Measurements from ENCODE around the gene RYR2. TPM values are rescaled to one million over a fixed set of nuclear protein-coding genes. Genes with fewer than 3 reads are reported as not detected.

RYR2 gene
- total and polyA plus RNA-seq, 9 of the 15 experiments (the other 6 are each of a cell fraction or from before 2014, with no cell fraction given), result 0.03 to 0.42 (median 0.14) TPM

DNA sequence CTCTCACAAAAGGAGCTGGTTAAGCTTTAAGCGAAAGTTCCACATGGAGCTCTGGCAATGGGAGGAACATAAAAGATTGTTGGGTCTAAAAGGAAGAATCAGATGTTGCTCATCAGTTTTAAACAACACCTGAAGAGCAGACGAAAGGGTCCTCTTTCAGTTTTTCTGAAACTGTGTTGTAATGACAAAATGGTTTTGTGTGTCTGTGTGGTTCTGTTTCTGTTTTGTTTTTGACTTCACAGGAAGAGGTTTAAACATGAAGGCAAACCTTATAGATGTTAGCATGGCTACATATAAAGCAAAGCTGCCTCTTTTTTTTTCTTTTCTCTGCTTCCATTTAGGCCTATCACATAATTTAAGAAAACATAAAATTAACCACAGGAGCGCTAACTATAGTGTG lies 712.6 kb downstream of the RYR2 start:
- H3K79me2 ChIP-seq (ENCODE audit: control insufficient read depth, insufficient read depth, low read length), result no peaks in the 10 kb centered on the region
- intact Hi-C loops (cut with micrococcal nuclease) (no loop called here), in situ Hi-C loops (cut with MboI) (no loop called here)
- BruUV-seq (replicated peaks), result no TSS peak
- H3K4me2 ChIP-seq (ENCODE audit: insufficient read depth, low read length), result no peak overlapping the region
- H3K9ac ChIP-seq (ENCODE audit: insufficient read depth in 1 of 2, low read depth in 2 of 2, low read length in 2 of 2), result no peak overlapping the region
- POLR2A ChIA-PET, result no interaction called here
- WGBS (ENCODE audit: insufficient coverage, low coverage, missing lambda C conversion rate), result 0% methylated on average over 3 of the region's 3 CpGs
- no peak for DNase-seq (ENCODE audit: extremely low read depth in 1 of 4, low spot score in 3 of 4)
- ATAC-seq, result no peak
- H3K4me3 ChIP-seq, result no peak overlapping the region
- H2AFZ ChIP-seq (ENCODE audit: low read depth, low read length), result no peak overlapping the region
- CTCF ChIA-PET (ENCODE audit: low intra/inter-chr PET ratio), result interaction anchor here (0.6 kb wide), 1 partner anchor 28 kb away, joined by 7 read pairs; no protein-coding TSS in a partner anchor
- no peaks in the 10 kb centered on the region for H4K20me1 ChIP-seq (replicated peaks; ENCODE audit: control insufficient read depth, insufficient read depth, low read length)
- H3K9me1 ChIP-seq (ENCODE audit: control insufficient read depth, insufficient read depth, low read length), result no peaks in the 10 kb centered on the region
- H3K27me3 ChIP-seq (ENCODE audit: control insufficient read depth in 2 of 2, insufficient read depth in 2 of 2, low read length in 2 of 2), result no peaks in the 10 kb centered on the region
- FAIRE-seq, result no peak
- H3K36me3 ChIP-seq (ENCODE audit: control insufficient read depth, insufficient read depth, low read length), result no peaks in the 10 kb centered on the region
- H3K27ac ChIP-seq (ENCODE audit: extremely low read depth, low read depth, low read length), result no peak overlapping the region
- no peaks in the 10 kb centered on the region for H3K4me1 ChIP-seq (replicated peaks in 1 of 2; ENCODE audit: control insufficient read depth in 2 of 2, insufficient read depth in 2 of 2, low read length in 2 of 2)
- no peaks in the 10 kb centered on the region; the same call in 1 of the 2 replicates for H3K9me3 ChIP-seq (replicated peaks; ENCODE audit: control insufficient read depth, insufficient read depth, low read depth, low read length)
- TF ChIP-seq, protein P1, sequence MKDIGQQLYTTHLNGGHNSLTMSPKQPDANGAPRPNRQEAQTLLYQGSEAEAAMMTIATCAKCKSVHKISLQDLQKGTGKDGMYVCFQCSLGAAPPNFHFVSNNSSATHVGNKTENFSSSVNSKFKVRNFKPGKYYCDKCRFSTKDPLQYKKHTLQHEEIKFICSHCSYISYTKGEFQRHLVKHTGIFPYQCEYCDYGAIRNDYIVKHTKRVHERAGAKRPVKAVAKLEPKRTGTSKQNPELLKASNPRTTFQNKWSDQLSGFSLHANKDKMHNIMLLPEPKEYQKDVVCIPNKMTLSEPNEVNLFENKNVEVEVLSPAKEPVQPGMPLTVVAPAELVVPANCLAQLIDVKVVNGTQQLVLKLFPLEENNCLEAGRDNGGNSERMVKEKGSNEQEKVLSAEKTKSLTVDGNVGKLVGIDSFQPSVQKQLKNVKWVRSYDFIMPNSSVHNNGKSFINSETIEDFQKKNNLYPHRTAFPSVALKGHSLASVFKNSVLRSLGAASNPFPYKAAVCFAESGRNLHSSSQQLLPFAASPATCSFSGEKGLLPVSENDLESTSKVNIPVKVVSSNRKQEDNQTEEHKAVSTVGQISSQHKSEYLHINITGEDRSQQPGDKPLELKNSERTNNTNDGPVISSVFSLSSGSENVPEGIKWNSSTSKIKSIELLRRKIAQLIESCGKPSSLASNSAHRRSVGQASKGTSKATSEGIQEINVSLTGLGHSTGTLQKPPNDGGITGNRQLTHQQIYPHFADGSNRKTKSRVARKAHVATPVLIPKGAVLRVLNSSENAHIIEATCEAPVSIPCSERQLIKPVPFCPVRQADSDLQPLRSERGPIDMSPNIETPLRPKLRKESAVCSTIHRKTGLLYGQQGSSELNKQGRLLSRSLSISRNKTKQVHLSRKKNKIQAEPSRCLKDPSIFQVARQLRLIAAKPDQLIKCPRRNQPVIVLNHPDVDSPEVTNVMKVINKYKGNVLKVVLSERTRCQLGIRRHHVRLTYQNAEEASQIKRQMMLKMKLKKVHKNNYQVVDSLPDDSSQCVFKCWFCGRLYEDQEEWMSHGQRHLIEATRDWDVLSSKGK (CRISPR knock-in tag; IDR thresholded peaks at IDR 0.05), result no peak
- no peak for TF ChIP-seq RAD21 (CRISPR knock-in tag; conservative IDR thresholded peaks at IDR 0.05 in 1 of 2, IDR thresholded peaks at IDR 0.05 in 1 of 2)
- TF ChIP-seq NONO (IDR thresholded peaks at IDR 0.05; ENCODE audit: low read depth in 2 of 2, low read length in 1 of 2), result no peak
- TF ChIP-seq NCOA2 (IDR thresholded peaks at IDR 0.05; ENCODE audit: partially characterized antibody in 2 of 2), result no peak
- TF ChIP-seq KLF16 (IDR thresholded peaks at IDR 0.05), result no peak
- TF ChIP-seq, protein P2, sequence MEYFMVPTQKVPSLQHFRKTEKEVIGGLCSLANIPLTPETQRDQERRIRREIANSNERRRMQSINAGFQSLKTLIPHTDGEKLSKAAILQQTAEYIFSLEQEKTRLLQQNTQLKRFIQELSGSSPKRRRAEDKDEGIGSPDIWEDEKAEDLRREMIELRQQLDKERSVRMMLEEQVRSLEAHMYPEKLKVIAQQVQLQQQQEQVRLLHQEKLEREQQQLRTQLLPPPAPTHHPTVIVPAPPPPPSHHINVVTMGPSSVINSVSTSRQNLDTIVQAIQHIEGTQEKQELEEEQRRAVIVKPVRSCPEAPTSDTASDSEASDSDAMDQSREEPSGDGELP (CRISPR knock-in tag; IDR thresholded peaks at IDR 0.05; ENCODE audit: borderline replicate concordance), result no peak
- TF ChIP-seq NBN (IDR thresholded peaks at IDR 0.05; ENCODE audit: low read depth), result no peak
- TF ChIP-seq PKNOX1 (IDR thresholded peaks at IDR 0.05), result no peak
- TF ChIP-seq ESRRA (IDR thresholded peaks at IDR 0.05; ENCODE audit: borderline replicate concordance, low read depth), result no peak
- no peak for TF ChIP-seq HDAC3 (IDR thresholded peaks at IDR 0.05; ENCODE audit: borderline replicate concordance, partially characterized antibody)
- no peak for TF ChIP-seq ZKSCAN3 (CRISPR knock-in tag; IDR thresholded peaks at IDR 0.05)
- TF ChIP-seq KLF1 (tag; IDR thresholded peaks at IDR 0.05), result no peak
- TF ChIP-seq XRCC5 (IDR thresholded peaks at IDR 0.05; ENCODE audit: low read depth, low read length), result no peak
- TF ChIP-seq, protein P3, sequence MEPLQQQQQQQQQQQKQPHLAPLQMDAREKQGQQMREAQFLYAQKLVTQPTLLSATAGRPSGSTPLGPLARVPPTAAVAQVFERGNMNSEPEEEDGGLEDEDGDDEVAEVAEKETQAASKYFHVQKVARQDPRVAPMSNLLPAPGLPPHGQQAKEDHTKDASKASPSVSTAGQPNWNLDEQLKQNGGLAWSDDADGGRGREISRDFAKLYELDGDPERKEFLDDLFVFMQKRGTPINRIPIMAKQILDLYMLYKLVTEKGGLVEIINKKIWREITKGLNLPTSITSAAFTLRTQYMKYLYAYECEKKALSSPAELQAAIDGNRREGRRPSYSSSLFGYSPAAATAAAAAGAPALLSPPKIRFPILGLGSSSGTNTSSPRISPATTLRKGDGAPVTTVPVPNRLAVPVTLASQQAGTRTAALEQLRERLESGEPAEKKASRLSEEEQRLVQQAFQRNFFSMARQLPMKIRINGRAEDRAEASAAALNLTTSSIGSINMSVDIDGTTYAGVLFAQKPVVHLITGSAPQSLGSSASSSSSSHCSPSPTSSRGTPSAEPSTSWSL (CRISPR knock-in tag; IDR thresholded peaks at IDR 0.05; ENCODE audit: borderline replicate concordance), result no peak
- no peak for TF ChIP-seq POLR2G (IDR thresholded peaks at IDR 0.05; ENCODE audit: low read depth, low read length)
- no peak for TF ChIP-seq ZNF764 (CRISPR knock-in tag; IDR thresholded peaks at IDR 0.05; ENCODE audit: low read depth)
